ENCODE results near the gene TFF2. TPM values are rescaled to one million over a fixed set of nuclear protein-coding genes. Genes with fewer than 3 reads are reported as not detected.

Gene TFF2
- total RNA-seq, 6 donors from 2014 or later: not detected

GRCh38 chr21:42330380-42331371, 20.1 kb downstream of the TFF2 start:
- TF ChIP-seq EP300 (IDR thresholded peaks at IDR 0.05) (no peak), POLR2A (IDR thresholded peaks at IDR 0.05) (no peak), POLR2AphosphoS5 (IDR thresholded peaks at IDR 0.05) (no peak)
- TF ChIP-seq, protein P1, sequence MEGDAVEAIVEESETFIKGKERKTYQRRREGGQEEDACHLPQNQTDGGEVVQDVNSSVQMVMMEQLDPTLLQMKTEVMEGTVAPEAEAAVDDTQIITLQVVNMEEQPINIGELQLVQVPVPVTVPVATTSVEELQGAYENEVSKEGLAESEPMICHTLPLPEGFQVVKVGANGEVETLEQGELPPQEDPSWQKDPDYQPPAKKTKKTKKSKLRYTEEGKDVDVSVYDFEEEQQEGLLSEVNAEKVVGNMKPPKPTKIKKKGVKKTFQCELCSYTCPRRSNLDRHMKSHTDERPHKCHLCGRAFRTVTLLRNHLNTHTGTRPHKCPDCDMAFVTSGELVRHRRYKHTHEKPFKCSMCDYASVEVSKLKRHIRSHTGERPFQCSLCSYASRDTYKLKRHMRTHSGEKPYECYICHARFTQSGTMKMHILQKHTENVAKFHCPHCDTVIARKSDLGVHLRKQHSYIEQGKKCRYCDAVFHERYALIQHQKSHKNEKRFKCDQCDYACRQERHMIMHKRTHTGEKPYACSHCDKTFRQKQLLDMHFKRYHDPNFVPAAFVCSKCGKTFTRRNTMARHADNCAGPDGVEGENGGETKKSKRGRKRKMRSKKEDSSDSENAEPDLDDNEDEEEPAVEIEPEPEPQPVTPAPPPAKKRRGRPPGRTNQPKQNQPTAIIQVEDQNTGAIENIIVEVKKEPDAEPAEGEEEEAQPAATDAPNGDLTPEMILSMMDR (IDR thresholded peaks at IDR 0.05): no peak
- 78 to 83% methylated on average over 4 of the region's 4 CpGs for WGBS, 2 donors
- H3K4me3 ChIP-seq: no peak overlapping the region
- H3K4me1 ChIP-seq: no peaks in the 10 kb centered on the region
- no peak overlapping the region for H3K27ac ChIP-seq
- H3K36me3 ChIP-seq: no peaks in the 10 kb centered on the region
- DNase-seq: no peak
- peaks cover 0 to 3% (median 0%) of the 10 kb centered on the region in 4 donors for H3K9me3 ChIP-seq
- H3K27me3 ChIP-seq: no peaks in the 10 kb centered on the region
- ATAC-seq (ENCODE audit: low FRiP score in 2 of 2): no peak

DNA sequence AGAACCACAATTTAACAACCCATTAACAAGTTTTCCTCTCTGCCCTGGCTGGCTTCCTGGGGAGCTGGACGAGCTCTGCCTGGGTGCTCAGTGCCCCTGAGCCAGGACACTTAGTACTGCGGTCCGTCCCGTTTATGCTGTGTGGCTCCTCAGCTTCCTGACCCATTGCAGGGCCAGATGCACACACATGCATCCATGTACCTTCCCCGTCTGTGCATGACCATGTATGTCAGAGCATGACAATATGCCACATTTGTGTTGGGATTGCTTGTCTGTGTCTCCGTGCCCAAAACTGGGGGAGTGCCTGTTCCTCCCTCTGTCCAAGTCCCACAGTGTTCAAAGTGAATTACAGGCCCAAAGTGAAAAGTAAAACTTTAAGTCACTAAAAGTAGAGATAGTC, 25.9 kb downstream of the TFF2 start:
- TF ChIP-seq EP300 (IDR thresholded peaks at IDR 0.05): no peak
- TF ChIP-seq POLR2AphosphoS5 (IDR thresholded peaks at IDR 0.05): no peak
- TF ChIP-seq, protein P1 (IDR thresholded peaks at IDR 0.05): no peak
- TF ChIP-seq POLR2A (IDR thresholded peaks at IDR 0.05): no peak

DNA sequence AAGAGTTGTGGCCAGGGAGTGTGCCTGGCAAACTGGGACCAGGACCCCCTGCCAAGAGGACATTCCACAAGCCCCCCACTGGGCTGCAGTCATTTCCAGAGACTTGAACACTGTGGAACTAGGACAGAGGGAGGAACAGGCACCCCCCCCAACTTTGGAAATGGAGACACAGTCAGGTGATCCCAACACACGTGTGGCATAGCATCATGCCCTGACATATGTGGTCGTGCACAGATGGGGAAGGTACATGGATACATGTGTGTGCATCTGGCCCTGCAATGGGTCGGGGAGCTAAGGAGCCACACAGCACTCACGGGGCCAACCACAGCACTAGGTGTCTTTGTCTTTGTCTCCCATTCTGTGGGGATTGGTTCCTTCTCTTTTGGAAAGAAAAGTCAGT, 28.9 kb downstream of the TFF2 start:
- peaks cover 0 to 12% (median 5%) of the 10 kb centered on the region in 4 donors for H3K4me1 ChIP-seq
- H3K9me3 ChIP-seq: no peaks in the 10 kb centered on the region
- DNase-seq (no peak), ATAC-seq (ENCODE audit: low FRiP score in 2 of 2) (no peak)
- H3K27me3 ChIP-seq: no peaks in the 10 kb centered on the region
- H3K27ac ChIP-seq: no peak overlapping the region
- no peak overlapping the region for H3K4me3 ChIP-seq
- TF ChIP-seq, protein P1 (IDR thresholded peaks at IDR 0.05): no peak
- TF ChIP-seq EP300 (IDR thresholded peaks at IDR 0.05) (no peak), POLR2AphosphoS5 (IDR thresholded peaks at IDR 0.05) (no peak), POLR2A (IDR thresholded peaks at IDR 0.05) (no peak)
- WGBS, 2 donors: 93 to 97% methylated on average over 4 of the region's 4 CpGs
- H3K36me3 ChIP-seq: no peaks in the 10 kb centered on the region

More for the DNA sequence above, 25.9 kb downstream of the TFF2 start:
- Histone ChIP-seq H3K9me3 (no peaks in the 10 kb centered on the region), H3K27me3 (no peaks in the 10 kb centered on the region), H3K4me3 (no peak overlapping the region), H3K27ac (no peak overlapping the region), H3K4me1 (peaks cover 0 to 2% (median under 1%) of the 10 kb centered on the region in 4 donors), H3K36me3 (no peaks in the 10 kb centered on the region)
- ATAC-seq (ENCODE audit: low FRiP score in 2 of 2) (no peak), DNase-seq (no peak)
- 82 to 86% methylated on average over 6 of the region's 6 CpGs for WGBS, 2 donors

- peak in 1 of 2 donors; percentile 34 for DNase-seq
- no peaks in the 10 kb centered on the region for H3K9me3 ChIP-seq
- H3K27ac ChIP-seq: no peak overlapping the region
- 87 to 100% methylated on average over 7 to 10 of the region's 10 CpGs for WGBS, 2 donors
- peaks cover 0 to 12% (median 5%) of the 10 kb centered on the region in 4 donors for H3K4me1 ChIP-seq
- no peak for ATAC-seq (ENCODE audit: low FRiP score in 2 of 2)
- no peak for TF ChIP-seq EP300 (IDR thresholded peaks at IDR 0.05)
- TF ChIP-seq, protein P1 (IDR thresholded peaks at IDR 0.05): no peak
- no peak for TF ChIP-seq POLR2AphosphoS5 (IDR thresholded peaks at IDR 0.05)
- TF ChIP-seq POLR2A (IDR thresholded peaks at IDR 0.05): no peak
- H3K27me3 ChIP-seq: no peaks in the 10 kb centered on the region
- no peaks in the 10 kb centered on the region for H3K36me3 ChIP-seq
- H3K4me3 ChIP-seq: no peak overlapping the region
Measured at GRCh38 chr21:42321231-42321630, 29.6 kb downstream of the TFF2 start.
